Mammary epithelial cell (primary cell): ENCODE measurements around the gene DHRS11.

Source experiments
- EZH2 ChIP-seq: IDR thresholded peaks from 2 replicates; pipeline ENCODE4 v1.6.1; 2012; ENCODE audit warnings: low read length, inconsistent platforms, borderline replicate concordance
- TF ChIP-seq, protein P1 (sequence below), 2 donors: IDR thresholded peaks in 1 of 2; conservative IDR thresholded peaks in 1 of 2; 2 replicates each; pipeline ENCODE4 v1.5.1; 2011 to 2012; ENCODE audit warnings: inconsistent platforms in 2 of 2, low read length in 2 of 2, mild to moderate bottlenecking in 2 of 2, control low read depth in 1 of 2, low read depth in 1 of 2; ENCODE audit not compliant: insufficient read depth in 1 of 2; ENCODE audit errors: extremely low read depth in 1 of 2

DNA sequence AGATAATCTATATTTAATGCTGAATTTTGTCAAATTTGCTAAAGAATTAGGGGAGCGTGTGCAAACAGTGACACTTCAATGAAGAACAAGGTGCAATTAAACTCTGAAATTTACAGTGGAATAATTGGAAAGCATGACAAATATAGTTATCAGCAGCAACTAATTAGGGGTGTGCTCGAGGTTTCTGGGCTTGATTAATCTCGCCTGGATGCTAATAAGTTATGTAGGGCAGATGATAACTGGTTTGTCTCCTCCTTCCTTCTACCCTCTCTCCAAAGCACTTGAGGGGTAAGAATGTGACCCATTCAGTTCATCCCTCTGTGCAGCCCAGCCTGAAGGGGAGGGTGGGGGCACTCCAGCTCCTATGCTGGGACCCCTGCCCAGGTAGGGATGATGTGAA, 31.6 kb downstream of the DHRS11 start:
- TF ChIP-seq, protein P1, sequence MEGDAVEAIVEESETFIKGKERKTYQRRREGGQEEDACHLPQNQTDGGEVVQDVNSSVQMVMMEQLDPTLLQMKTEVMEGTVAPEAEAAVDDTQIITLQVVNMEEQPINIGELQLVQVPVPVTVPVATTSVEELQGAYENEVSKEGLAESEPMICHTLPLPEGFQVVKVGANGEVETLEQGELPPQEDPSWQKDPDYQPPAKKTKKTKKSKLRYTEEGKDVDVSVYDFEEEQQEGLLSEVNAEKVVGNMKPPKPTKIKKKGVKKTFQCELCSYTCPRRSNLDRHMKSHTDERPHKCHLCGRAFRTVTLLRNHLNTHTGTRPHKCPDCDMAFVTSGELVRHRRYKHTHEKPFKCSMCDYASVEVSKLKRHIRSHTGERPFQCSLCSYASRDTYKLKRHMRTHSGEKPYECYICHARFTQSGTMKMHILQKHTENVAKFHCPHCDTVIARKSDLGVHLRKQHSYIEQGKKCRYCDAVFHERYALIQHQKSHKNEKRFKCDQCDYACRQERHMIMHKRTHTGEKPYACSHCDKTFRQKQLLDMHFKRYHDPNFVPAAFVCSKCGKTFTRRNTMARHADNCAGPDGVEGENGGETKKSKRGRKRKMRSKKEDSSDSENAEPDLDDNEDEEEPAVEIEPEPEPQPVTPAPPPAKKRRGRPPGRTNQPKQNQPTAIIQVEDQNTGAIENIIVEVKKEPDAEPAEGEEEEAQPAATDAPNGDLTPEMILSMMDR (conservative IDR thresholded peaks at IDR 0.05 in 1 of 2, IDR thresholded peaks at IDR 0.05 in 1 of 2; ENCODE audit: extremely low read depth in 1 of 2, insufficient read depth in 1 of 2, low read depth in 1 of 2, low read length in 2 of 2), result no peak
- no peak for TF ChIP-seq EZH2
